T47D (cell line): ENCODE data around the gene CHST8.
"Not testable (repeated sequence)": the region's sequence is repeated elsewhere in the genome, so short reads cannot be mapped to it uniquely, and the experiment has no call there.

Source experiments
- DNase-seq, 2 experiments: peaks; one replicate each; pipeline versions ENCODE4 v3.0.0 to v3.0.0-alpha.2; 2011 to 2012; ENCODE audit warnings: low read depth in 1 of 2, low spot score in 1 of 2
- JUND ChIP-seq: IDR thresholded peaks from 2 replicates; pipeline ENCODE4 v1.6.1; 2012; ENCODE audit warnings: low read depth
- in situ Hi-C: cut with HindIII; loops from 2 replicates; pipeline ENCODE4 v1.10.0; 2016; ENCODE audit warnings: low sequenced_read_pairs, low pct_unique_long_range_greater_than_20kb

The CHST8 gene

GRCh38 chr19:33814181-33815165 is 192.7 kb downstream of the CHST8 start:
- TF ChIP-seq JUND: no peak
- no peak for DNase-seq
- in situ Hi-C loops: no loop called here

GRCh38 chr19:33815380-33816340 is 193.9 kb downstream of the CHST8 start:
- in situ Hi-C loops: no loop called here
- DNase-seq: no peak
- no peak for TF ChIP-seq JUND

GRCh38 chr19:33818411-33818810 is 196.7 kb downstream of the CHST8 start:
- no peak for TF ChIP-seq JUND
- in situ Hi-C loops: no loop called here
- no peak for DNase-seq

- DNase-seq, in situ Hi-C loops: not testable (repeated sequence)
Observed at GRCh38 chr19:33819078-33819477, 197.3 kb downstream of the CHST8 start.

GRCh38 chr19:33819506-33819879 is 197.7 kb downstream of the CHST8 start:
- in situ Hi-C loops: no loop called here
- DNase-seq: no peak

GRCh38 chr19:33819880-33820781 is 198.4 kb downstream of the CHST8 start:
- DNase-seq: peak; percentile 63 to 79
- TF ChIP-seq JUND: no peak
- in situ Hi-C loops: no loop called here

More at GRCh38 chr19:33819506-33819879, 197.7 kb downstream of the CHST8 start:
- no peak for TF ChIP-seq JUND

GRCh38 chr19:33821871-33822270 is 200.1 kb downstream of the CHST8 start:
- no peak for DNase-seq
- in situ Hi-C loops: no loop called here
- TF ChIP-seq JUND: no peak
